Ishikawa (cell line): ENCODE data around the gene CCDC188.

Experiments used
- CEBPB ChIP-seq: IDR thresholded peaks from 2 replicates; pipeline ENCODE4 v1.6.1; 2012
- EGR1 ChIP-seq: IDR thresholded peaks from 2 replicates; pipeline ENCODE4 v1.6.1; 2012
- EP300 ChIP-seq: IDR thresholded peaks from 2 replicates; pipeline ENCODE4 v1.6.1; 2012; ENCODE audit warnings: borderline replicate concordance
- FOXM1 ChIP-seq: IDR thresholded peaks from 2 replicates; pipeline ENCODE4 v1.6.1; 2012; ENCODE audit warnings: low read depth, borderline replicate concordance
- NFIC ChIP-seq: IDR thresholded peaks from 2 replicates; pipeline ENCODE4 v1.6.1; 2012
- RAD21 ChIP-seq: IDR thresholded peaks from 2 replicates; pipeline ENCODE4 v1.6.1; 2012; ENCODE audit warnings: low read depth
- TAF1 ChIP-seq: IDR thresholded peaks from 2 replicates; pipeline ENCODE4 v1.6.1; 2012; ENCODE audit warnings: low read depth, mild to moderate bottlenecking
- TCF12 ChIP-seq: IDR thresholded peaks from 2 replicates; pipeline ENCODE4 v1.6.1; 2012; ENCODE audit warnings: low read depth
- TEAD4 ChIP-seq: IDR thresholded peaks from 2 replicates; pipeline ENCODE4 v1.6.1; 2012
- YY1 ChIP-seq: IDR thresholded peaks from 2 replicates; pipeline ENCODE4 v1.6.1; 2012; ENCODE audit warnings: low read depth
- TF ChIP-seq, protein P1 (sequence below): IDR thresholded peaks from 2 replicates; pipeline ENCODE4 v1.6.1; 2012
- TF ChIP-seq, protein P2 (sequence below): IDR thresholded peaks from 2 replicates; pipeline ENCODE4 v1.6.1; 2012; ENCODE audit warnings: low read depth, mild to moderate bottlenecking
- TF ChIP-seq, protein P3 (sequence below): IDR thresholded peaks from 2 replicates; pipeline ENCODE4 v1.6.1; 2012

DNA sequence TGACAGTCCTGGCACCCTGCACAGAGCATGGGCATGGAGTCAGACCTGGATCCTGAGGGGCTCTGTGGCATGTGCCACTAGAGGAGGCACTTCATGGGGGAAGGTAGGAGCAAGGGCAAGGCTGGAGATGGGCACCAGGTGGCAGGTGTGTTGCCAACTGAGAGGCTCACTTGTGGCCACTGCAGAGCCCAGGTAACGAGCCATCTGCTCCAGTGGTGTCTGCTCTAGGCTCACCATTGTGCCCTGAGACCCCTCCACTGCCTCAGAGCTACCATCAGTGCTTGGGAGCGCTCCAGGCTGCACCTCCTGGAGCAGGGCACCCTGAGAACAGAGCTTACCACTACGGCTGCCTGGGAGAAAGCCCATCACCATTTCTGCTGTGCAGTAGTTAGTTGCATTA is 20.5 kb downstream of the CCDC188 start:
- no peak for TF ChIP-seq RAD21
- TF ChIP-seq TEAD4 = no peak
- no peak for TF ChIP-seq FOXM1
- no peak for TF ChIP-seq TAF1
- TF ChIP-seq, protein P1, sequence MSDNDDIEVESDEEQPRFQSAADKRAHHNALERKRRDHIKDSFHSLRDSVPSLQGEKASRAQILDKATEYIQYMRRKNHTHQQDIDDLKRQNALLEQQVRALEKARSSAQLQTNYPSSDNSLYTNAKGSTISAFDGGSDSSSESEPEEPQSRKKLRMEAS = no peak
- no peak for TF ChIP-seq NFIC
- TF ChIP-seq, protein P2, sequence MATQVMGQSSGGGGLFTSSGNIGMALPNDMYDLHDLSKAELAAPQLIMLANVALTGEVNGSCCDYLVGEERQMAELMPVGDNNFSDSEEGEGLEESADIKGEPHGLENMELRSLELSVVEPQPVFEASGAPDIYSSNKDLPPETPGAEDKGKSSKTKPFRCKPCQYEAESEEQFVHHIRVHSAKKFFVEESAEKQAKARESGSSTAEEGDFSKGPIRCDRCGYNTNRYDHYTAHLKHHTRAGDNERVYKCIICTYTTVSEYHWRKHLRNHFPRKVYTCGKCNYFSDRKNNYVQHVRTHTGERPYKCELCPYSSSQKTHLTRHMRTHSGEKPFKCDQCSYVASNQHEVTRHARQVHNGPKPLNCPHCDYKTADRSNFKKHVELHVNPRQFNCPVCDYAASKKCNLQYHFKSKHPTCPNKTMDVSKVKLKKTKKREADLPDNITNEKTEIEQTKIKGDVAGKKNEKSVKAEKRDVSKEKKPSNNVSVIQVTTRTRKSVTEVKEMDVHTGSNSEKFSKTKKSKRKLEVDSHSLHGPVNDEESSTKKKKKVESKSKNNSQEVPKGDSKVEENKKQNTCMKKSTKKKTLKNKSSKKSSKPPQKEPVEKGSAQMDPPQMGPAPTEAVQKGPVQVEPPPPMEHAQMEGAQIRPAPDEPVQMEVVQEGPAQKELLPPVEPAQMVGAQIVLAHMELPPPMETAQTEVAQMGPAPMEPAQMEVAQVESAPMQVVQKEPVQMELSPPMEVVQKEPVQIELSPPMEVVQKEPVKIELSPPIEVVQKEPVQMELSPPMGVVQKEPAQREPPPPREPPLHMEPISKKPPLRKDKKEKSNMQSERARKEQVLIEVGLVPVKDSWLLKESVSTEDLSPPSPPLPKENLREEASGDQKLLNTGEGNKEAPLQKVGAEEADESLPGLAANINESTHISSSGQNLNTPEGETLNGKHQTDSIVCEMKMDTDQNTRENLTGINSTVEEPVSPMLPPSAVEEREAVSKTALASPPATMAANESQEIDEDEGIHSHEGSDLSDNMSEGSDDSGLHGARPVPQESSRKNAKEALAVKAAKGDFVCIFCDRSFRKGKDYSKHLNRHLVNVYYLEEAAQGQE = no peak
- no peak for TF ChIP-seq EP300
- no peak for TF ChIP-seq YY1
- TF ChIP-seq EGR1 = no peak
- TF ChIP-seq, protein P3, sequence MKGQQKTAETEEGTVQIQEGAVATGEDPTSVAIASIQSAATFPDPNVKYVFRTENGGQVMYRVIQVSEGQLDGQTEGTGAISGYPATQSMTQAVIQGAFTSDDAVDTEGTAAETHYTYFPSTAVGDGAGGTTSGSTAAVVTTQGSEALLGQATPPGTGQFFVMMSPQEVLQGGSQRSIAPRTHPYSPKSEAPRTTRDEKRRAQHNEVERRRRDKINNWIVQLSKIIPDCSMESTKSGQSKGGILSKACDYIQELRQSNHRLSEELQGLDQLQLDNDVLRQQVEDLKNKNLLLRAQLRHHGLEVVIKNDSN = no peak
- TF ChIP-seq CEBPB = no peak
- no peak for TF ChIP-seq TCF12
